H1 (cell line): ENCODE data around the gene ELOVL5. TPM values are rescaled to one million over a fixed set of nuclear protein-coding genes. Genes with fewer than 3 reads are reported as not detected.

ENCODE experiments used
- CTCF ChIA-PET: fragments of 300-600 bp; sonication (Branson Sonifier 250); formaldehyde crosslinking; loops from one replicate; lab custom pipeline; 2021; ENCODE audit not compliant: partially characterized antibody; lab: Charles Lee
- POLR2A ChIA-PET: fragments of 300-600 bp; sonication (Branson Sonifier 250); formaldehyde crosslinking; loops from one replicate; lab custom pipeline; 2021; ENCODE audit warnings: inconsistent platforms; ENCODE audit not compliant: partially characterized antibody; lab: Charles Lee
- DNase-seq, 2 experiments: peaks; one replicate each; pipeline versions ENCODE4 v3.0.0 to v3.0.0-alpha.2; 2010 to 2022; ENCODE audit warnings: low spot score in 2 of 2, low read depth in 1 of 2, mixed read lengths in 1 of 2
- FAIRE-seq: peaks from 2 replicates; lab custom pipeline; 2011; peaks lifted over from hg19 to GRCh38; lab: Jason Lieb, UNC
- H2AFZ ChIP-seq: 2 replicates; pipeline ENCODE4 v1.8.1; 2012; ENCODE audit warnings: low read length, inconsistent platforms
- H2AK5ac ChIP-seq: 2 replicates; pipeline ENCODE4 v1.6.1; 2013; ENCODE audit warnings: low read depth, low read length
- H2BK120ac ChIP-seq: replicated peaks from 2 replicates; pipeline ENCODE3; 2013; ENCODE audit warnings: low read depth, low read length, inconsistent platforms
- H2BK12ac ChIP-seq: 2 replicates; pipeline ENCODE4 v1.6.1; 2013; ENCODE audit warnings: low read depth, low read length
- H2BK15ac ChIP-seq: 2 replicates; pipeline ENCODE4 v1.6.1; 2013; ENCODE audit warnings: low read length
- H2BK20ac ChIP-seq: 2 replicates; pipeline ENCODE4 v1.6.1; 2013; ENCODE audit warnings: low read length
- H2BK5ac ChIP-seq: 2 replicates; pipeline ENCODE4 v1.6.1; 2013; ENCODE audit warnings: low read depth, low read length
- H3K14ac ChIP-seq: 2 replicates; pipeline ENCODE4 v1.6.1; 2013; ENCODE audit warnings: inconsistent platforms; ENCODE audit not compliant: insufficient read length
- H3K18ac ChIP-seq: 2 replicates; pipeline ENCODE4 v1.6.1; 2013; ENCODE audit warnings: low read length; ENCODE audit errors: extremely low read depth
- H3K23ac ChIP-seq: 2 replicates; pipeline ENCODE4 v1.6.1; 2013; ENCODE audit warnings: inconsistent platforms; ENCODE audit not compliant: insufficient read length
- H3K23me2 ChIP-seq: 2 replicates; pipeline ENCODE4 v1.6.1; 2013; ENCODE audit warnings: low read depth, low read length
- H3K27ac ChIP-seq: 2 replicates; pipeline ENCODE4 v1.6.1; 2011; ENCODE audit warnings: low read depth, low read length, inconsistent platforms
- H3K27me3 ChIP-seq, 4 experiments: replicated peaks in 1 of 4; 1 replicate in 1 of 4; 2 replicates in 3 of 4; pipeline versions ENCODE4 v1.6.1 to v1.8.1; 2011 to 2013; ENCODE audit warnings: low read length in 3 of 4, mild to moderate bottlenecking in 3 of 4, inconsistent platforms in 2 of 4, mixed read lengths in 2 of 4, moderate library complexity in 1 of 4; ENCODE audit not compliant: control insufficient read depth in 3 of 4, insufficient read depth in 3 of 4; ENCODE audit errors: extremely low read depth in 1 of 4
- H3K36me3 ChIP-seq, 4 experiments: 2 replicates each; pipeline versions ENCODE4 v1.6.1 to v1.8.1; 2011 to 2013; ENCODE audit warnings: mild to moderate bottlenecking in 4 of 4, low read length in 3 of 4, moderate library complexity in 2 of 4, control low read depth in 1 of 4, inconsistent platforms in 1 of 4; ENCODE audit not compliant: insufficient read depth in 4 of 4, control insufficient read depth in 2 of 4
- H3K4ac ChIP-seq: replicated peaks from 2 replicates; pipeline ENCODE3; 2013; ENCODE audit warnings: low read length, low read depth, mixed read lengths, inconsistent platforms; ENCODE audit not compliant: insufficient read length
- H3K4me1 ChIP-seq, 4 experiments: replicated peaks in 1 of 4; 1 replicate in 1 of 4; 2 replicates in 3 of 4; pipeline versions ENCODE4 v1.6.1 to v1.8.1; 2011 to 2013; ENCODE audit warnings: low read length in 3 of 4, inconsistent platforms in 2 of 4, mixed read lengths in 1 of 4; ENCODE audit not compliant: insufficient read depth in 4 of 4, control insufficient read depth in 3 of 4
- H3K4me2 ChIP-seq, 2 experiments: 2 replicates each; pipeline versions ENCODE4 v1.6.1 to v1.8.1; 2011 to 2013; ENCODE audit warnings: low read depth in 2 of 2, low read length in 2 of 2, control low read depth in 1 of 2, inconsistent platforms in 1 of 2, mild to moderate bottlenecking in 1 of 2; ENCODE audit not compliant: insufficient read depth in 1 of 2
- H3K4me3 ChIP-seq, 4 experiments: fragments of 200-600, 300-600 bp in 1 of 4; sonication (generic), shearing (Covaris generic), sonication (Bioruptor Twin) in 1 of 4; 2 replicates each; pipeline versions ENCODE4 v1.5.1 to v1.8.1; 2011 to 2016; ENCODE audit warnings: low read length in 4 of 4, low read depth in 3 of 4, control low read depth in 2 of 4, inconsistent platforms in 2 of 4, mild to moderate bottlenecking in 2 of 4, mixed read lengths in 1 of 4, moderate library complexity in 1 of 4; ENCODE audit not compliant: insufficient read depth in 2 of 4; ENCODE audit errors: extremely low read depth in 1 of 4
- H3K56ac ChIP-seq: replicated peaks from 2 replicates; pipeline ENCODE3; 2013; ENCODE audit warnings: low read depth, mild to moderate bottlenecking, mixed read lengths, low read length, inconsistent platforms; ENCODE audit not compliant: insufficient read length
- H3K79me1 ChIP-seq: 2 replicates; pipeline ENCODE4 v1.6.1; 2013; ENCODE audit warnings: low read depth, low read length, control low read depth
- H3K79me2 ChIP-seq, 2 experiments: 2 replicates each; pipeline versions ENCODE4 v1.6.1 to v1.8.1; 2012 to 2013; ENCODE audit warnings: low read length in 2 of 2, mild to moderate bottlenecking in 2 of 2, inconsistent platforms in 1 of 2; ENCODE audit not compliant: insufficient read depth in 2 of 2, control insufficient read depth in 1 of 2
- H3K9ac ChIP-seq, 4 experiments: replicated peaks in 1 of 4; 1 replicate in 1 of 4; 2 replicates in 3 of 4; pipeline versions ENCODE4 v1.6.1 to v1.8.1; 2011 to 2013; ENCODE audit warnings: low read depth in 3 of 4, low read length in 3 of 4, control low read depth in 2 of 4, mild to moderate bottlenecking in 2 of 4, moderate library complexity in 2 of 4, inconsistent platforms in 1 of 4; ENCODE audit errors: extremely low read depth in 1 of 4
- H3K9me3 ChIP-seq, 2 experiments: 2 replicates each; pipeline versions ENCODE4 v1.6.1 to v1.8.1; 2012 to 2013; ENCODE audit warnings: mild to moderate bottlenecking in 2 of 2, moderate library complexity in 2 of 2, control low read depth in 1 of 2, inconsistent platforms in 1 of 2, low read depth in 1 of 2, low read length in 1 of 2, mixed read lengths in 1 of 2; ENCODE audit not compliant: insufficient read depth in 2 of 2
- H4K20me1 ChIP-seq, 2 experiments: replicated peaks in 1 of 2; 2 replicates each; pipeline versions ENCODE3 to v1.8.1; 2011 to 2013; ENCODE audit warnings: inconsistent platforms in 2 of 2, low read length in 2 of 2, mild to moderate bottlenecking in 1 of 2; ENCODE audit not compliant: insufficient read depth in 2 of 2, control insufficient read depth in 1 of 2
- H4K5ac ChIP-seq: 2 replicates; pipeline ENCODE4 v1.6.1; 2013; ENCODE audit warnings: low read length, low read depth, mixed read lengths, inconsistent platforms; ENCODE audit not compliant: insufficient read length
- H4K8ac ChIP-seq: 2 replicates; pipeline ENCODE4 v1.8.0; 2013; ENCODE audit warnings: mild to moderate bottlenecking, moderate library complexity, low read length, inconsistent platforms; ENCODE audit not compliant: insufficient read depth; ENCODE audit errors: extremely low read depth
- H4K91ac ChIP-seq: replicated peaks from 2 replicates; pipeline ENCODE3; 2013; ENCODE audit warnings: low read length, mixed read lengths, inconsistent platforms; ENCODE audit not compliant: insufficient read length
- BCL11A ChIP-seq, 2 experiments: IDR thresholded peaks; one replicate each; pipeline ENCODE4 v1.6.1; 2011; ENCODE audit warnings: low read depth in 2 of 2, low read length in 2 of 2, mild to moderate bottlenecking in 2 of 2
- CBX5 ChIP-seq: fragments of 300-800, 300-1000 bp; sonication (generic); IDR thresholded peaks from 2 replicates; pipeline ENCODE4 v1.7.1; 2016; ENCODE audit warnings: antibody characterized with exemption, low read length, low read depth
- JUN ChIP-seq: IDR thresholded peaks from 2 replicates; pipeline ENCODE4 v1.6.1; 2011; ENCODE audit warnings: low read depth, mild to moderate bottlenecking, improper control_type of control experiment, low read length
- KDM4A ChIP-seq: IDR thresholded peaks from one replicate; pipeline ENCODE4 v1.7.1; 2012; ENCODE audit warnings: low read depth, mild to moderate bottlenecking, moderate library complexity, low read length, inconsistent platforms; ENCODE audit not compliant: severe bottlenecking
- KDM5A ChIP-seq: fragments of 200-600 bp; IDR thresholded peaks from 2 replicates; pipeline ENCODE4 v1.7.1; 2012; ENCODE audit warnings: mild to moderate bottlenecking, low read length, inconsistent platforms, mixed read lengths
- POLR2AphosphoS5 ChIP-seq: IDR thresholded peaks from 2 replicates; pipeline ENCODE4 v1.6.1; 2011; ENCODE audit warnings: low read depth, low read length
- POU5F1 ChIP-seq: IDR thresholded peaks from 2 replicates; pipeline ENCODE4 v1.6.1; 2011; ENCODE audit warnings: low read depth, mild to moderate bottlenecking, low read length, moderate library complexity
- RXRA ChIP-seq: IDR thresholded peaks from 2 replicates; pipeline ENCODE4 v1.6.1; 2011; ENCODE audit warnings: low read depth, mild to moderate bottlenecking, low read length, moderate library complexity; ENCODE audit not compliant: insufficient read depth
- SIN3A ChIP-seq, 2 experiments: IDR thresholded peaks in 1 of 2; conservative IDR thresholded peaks in 1 of 2; 2 replicates each; pipeline ENCODE4 v1.6.1; 2011 to 2012; ENCODE audit warnings: low read length in 2 of 2, improper control_type of control experiment in 1 of 2, low read depth in 1 of 2, mild to moderate bottlenecking in 1 of 2
- SP4 ChIP-seq: IDR thresholded peaks from 2 replicates; pipeline ENCODE4 v1.6.1; 2012; ENCODE audit warnings: low read length, inconsistent platforms
- TAF7 ChIP-seq: optimal IDR thresholded peaks from 2 replicates; pipeline ENCODE3; 2011; ENCODE audit warnings: low read depth, mild to moderate bottlenecking, inconsistent platforms, low read length, moderate library complexity, borderline replicate concordance
- YY1 ChIP-seq: IDR thresholded peaks from 2 replicates; pipeline ENCODE4 v1.6.1; 2011; ENCODE audit warnings: low read depth, mild to moderate bottlenecking, low read length
- WGBS, 2 experiments: shearing (Covaris generic) in 1 of 2; methylation state at CpG; one replicate each; pipeline versions ENCODE4 v1.1.6 to v1.1.7; 2013 to 2015; ENCODE audit warnings: low lambda C conversion rate in 2 of 2, mixed read lengths in 2 of 2, inconsistent platforms in 1 of 2, low coverage in 1 of 2, missing lambda C conversion rate in 1 of 2; ENCODE audit not compliant: insufficient replicate concordance in 2 of 2, insufficient coverage in 1 of 2, insufficient read length in 1 of 2; ENCODE audit errors: extremely low coverage in 1 of 2, missing lambda C conversion rate in 1 of 2; 5-methylcytosine and 5-hydroxymethylcytosine counted together
- polyA plus RNA-seq, 7 experiments: library from polyadenylated mRNA; depleted of rRNA in 3 of 7; stranded (reverse) in 5 of 7; unstranded in 2 of 7; fragments of >200 nt in 5 of 7; fragments of 200-250 nt in 2 of 7; gene quantifications; 1 replicate in 5 of 7; 2 replicates in 1 of 7; 4 replicates in 1 of 7; pipeline versions ENCODE4 v1.2.1 to v1.2.3, GENCODE V29; 2011 to 2013; ENCODE audit warnings: missing spikeins in 2 of 7, mixed read lengths in 2 of 7
- total RNA-seq: library from RNA; stranded (reverse); fragmentation: NEBNext Ultra II Directional; extraction: Animal tissue kit (Norgen Biotek cat#: 25700); gene quantifications from 2 replicates; pipeline ENCODE4 v1.2.1, GENCODE V29; 2021
- TF ChIP-seq, protein P1 (sequence below): IDR thresholded peaks from 2 replicates; pipeline ENCODE4 v1.6.1; 2011; ENCODE audit warnings: low read depth, mild to moderate bottlenecking, low read length; ENCODE audit not compliant: insufficient read depth

The ELOVL5 gene
- total and polyA plus RNA-seq, 2 of the 8 experiments (the other 6 are each of a cell fraction or from before 2014, with no cell fraction given), result 113 to 156 TPM

DNA sequence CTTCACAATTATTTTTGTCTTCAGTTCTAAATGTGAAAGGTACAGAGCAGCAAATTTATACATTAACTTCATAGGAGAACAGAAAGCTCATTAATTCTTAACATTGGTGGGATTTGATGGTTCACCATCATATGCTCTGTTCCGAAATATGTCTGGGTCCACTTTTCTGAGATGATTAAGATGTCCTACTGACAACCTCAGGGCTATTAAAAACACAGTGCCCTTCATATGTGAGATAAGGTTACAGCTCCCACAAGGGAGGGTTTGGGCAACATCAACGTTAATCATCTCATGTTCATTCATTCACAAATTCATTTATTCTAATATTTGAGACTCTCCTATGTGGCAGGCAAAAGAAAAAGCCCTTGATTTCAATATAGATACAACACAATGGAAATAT, 91.2 kb downstream of the ELOVL5 start:
- Histone ChIP-seq H3K79me1 (no peaks in the 10 kb centered on the region), H3K4me2 (no peak overlapping the region), H3K4me3 (no peak overlapping the region), H3K27me3 (no peaks in the 10 kb centered on the region), H4K8ac (no peak overlapping the region), H3K9ac (no peak overlapping the region), H3K79me2 (no peaks in the 10 kb centered on the region), H3K14ac (no peak overlapping the region), H2BK15ac (no peak overlapping the region), H3K23ac (no peak overlapping the region), H2BK5ac (no peak overlapping the region), H3K18ac (no peak overlapping the region)
- no peak for FAIRE-seq
- POLR2A ChIA-PET, result no interaction called here
- TF ChIP-seq KDM4A, result no peak
- no peak for TF ChIP-seq SIN3A (conservative IDR thresholded peaks at IDR 0.05 in 1 of 2, IDR thresholded peaks at IDR 0.05 in 1 of 2; ENCODE audit: low read depth in 1 of 2, low read length in 2 of 2)
- TF ChIP-seq SP4, result no peak
- TF ChIP-seq, protein P1, sequence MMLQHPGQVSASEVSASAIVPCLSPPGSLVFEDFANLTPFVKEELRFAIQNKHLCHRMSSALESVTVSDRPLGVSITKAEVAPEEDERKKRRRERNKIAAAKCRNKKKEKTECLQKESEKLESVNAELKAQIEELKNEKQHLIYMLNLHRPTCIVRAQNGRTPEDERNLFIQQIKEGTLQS, result no peak
- TF ChIP-seq TAF7, result no peak
- TF ChIP-seq JUN, result no peak
- no peak for TF ChIP-seq YY1
- TF ChIP-seq POLR2AphosphoS5, result no peak
- no peak for TF ChIP-seq RXRA
- no peak for TF ChIP-seq KDM5A
- no peak for TF ChIP-seq CBX5
- no peak for TF ChIP-seq POU5F1
- no peak for TF ChIP-seq BCL11A (IDR thresholded peaks at IDR 0.05; ENCODE audit: low read depth in 2 of 2, low read length in 2 of 2)
- TF ChIP-seq, all 59 proteins: peak for 0
- CTCF ChIA-PET, result interaction anchor here (0.6 to 4.2 kb wide), 7 partner anchors 27 to 228 kb away, joined by 3 to 26 read pairs (median 3); no protein-coding TSS in a partner anchor
- Histone ChIP-seq H3K23me2 (no peaks in the 10 kb centered on the region), H3K4me1 (no peaks in the 10 kb centered on the region), H4K5ac (no peak overlapping the region), H2BK12ac (no peak overlapping the region), H2BK20ac (no peak overlapping the region), H3K36me3 (peaks cover 0 to 26% (median 11%) of the 10 kb centered on the region in 4 experiments; a peak in 5 of 8 replicates), H2BK120ac (no peak overlapping the region), H2AFZ (no peak overlapping the region), H3K56ac (no peak overlapping the region), H3K27ac (no peak overlapping the region), H2AK5ac (no peak overlapping the region), H4K91ac (no peak overlapping the region), H4K20me1 (no peaks in the 10 kb centered on the region), H3K4ac (no peak overlapping the region), H3K9me3 (peaks cover 0 to 2% of the 10 kb centered on the region in 2 experiments; a peak in 1 of 4 replicates)
- 100% methylated on average over 2 of the region's 2 CpGs; no CpG with 5 or more reads in 1 of the 2 experiments for WGBS, 2 experiments
- no peak for DNase-seq
